Uterus (tissue), 2 donors: Measurements from ENCODE around the gene JUN.

Source experiments
- CTCF ChIP-seq, 4 experiments: fragments of 200-600 bp in 2 of 4; fragments of 450-650 bp in 2 of 4; sonication (generic) in 2 of 4; IDR thresholded peaks; one replicate each; pipeline ENCODE4 v1.5.1; 2016 to 2019; ENCODE audit warnings: antibody characterized with exemption in 4 of 4, mild to moderate bottlenecking in 2 of 4, moderate library complexity in 1 of 4
- POLR2A ChIP-seq, 2 donors: fragments of 450-650 bp; IDR thresholded peaks; one replicate each; pipeline ENCODE4 v1.6.1; 2016; ENCODE audit warnings: antibody characterized with exemption in 2 of 2, mild to moderate bottlenecking in 1 of 2, moderate library complexity in 1 of 2

GRCh38 chr1:58827298-58827697 is 43.5 kb upstream of the JUN start:
- TF ChIP-seq CTCF (IDR thresholded peaks at IDR 0.05): no peak
- TF ChIP-seq POLR2A (IDR thresholded peaks at IDR 0.05): no peak
